Tibial nerve (tissue), 4 donors: ENCODE results near the gene SUN2. TPM values are rescaled to one million over a fixed set of nuclear protein-coding genes. Genes with fewer than 3 reads are reported as not detected.

Experiments used
- DNase-seq, 2 donors: peaks; one replicate each; pipeline ENCODE4 v3.0.0-alpha.2; 2019; ENCODE audit warnings: low spot score in 2 of 2
- H3K27ac ChIP-seq, 4 donors: fragments of 200-600 bp; sonication (generic) in 3 of 4; one replicate each; pipeline ENCODE4 v1.5.1; 2017 to 2019; ENCODE audit warnings: mild to moderate bottlenecking in 1 of 4
- H3K27me3 ChIP-seq, 2 donors: fragments of 200-600 bp; sonication (generic) in 1 of 2; one replicate each; pipeline versions ENCODE4 v1.5.1 to v1.6.0; 2017 to 2019
- H3K36me3 ChIP-seq, 3 donors: fragments of 200-600 bp; sonication (generic); one replicate each; pipeline ENCODE4 v1.5.1; 2018 to 2019
- H3K4me1 ChIP-seq, 4 donors: fragments of 200-600 bp; sonication (generic) in 3 of 4; one replicate each; pipeline ENCODE4 v1.5.1; 2017 to 2019
- H3K4me3 ChIP-seq, 4 donors: fragments of 200-600 bp; sonication (generic) in 3 of 4; one replicate each; pipeline ENCODE4 v1.5.1; 2017 to 2019; ENCODE audit warnings: mild to moderate bottlenecking in 1 of 4, moderate library complexity in 1 of 4
- H3K9me3 ChIP-seq, 4 donors: fragments of 200-600 bp; sonication (generic) in 3 of 4; one replicate each; pipeline ENCODE4 v1.5.1; 2017 to 2019
- EP300 ChIP-seq, 2 donors: sonication (generic); formaldehyde crosslinking; IDR thresholded peaks; one replicate each; pipeline ENCODE4 v1.6.1; 2017; ENCODE audit warnings: antibody characterized with exemption in 2 of 2, mild to moderate bottlenecking in 1 of 2
- POLR2A ChIP-seq, 2 donors: fragments of 450-650 bp; IDR thresholded peaks; one replicate each; pipeline ENCODE4 v1.6.1; 2017; ENCODE audit warnings: antibody characterized with exemption in 2 of 2, mild to moderate bottlenecking in 2 of 2, moderate library complexity in 2 of 2
- WGBS, 2 donors: methylation state at CpG; one replicate each; pipeline ENCODE4 v1.1.5; 2018; 5-methylcytosine and 5-hydroxymethylcytosine counted together
- total RNA-seq, 4 donors: library from RNA; depleted of rRNA; stranded (reverse); fragments of >200 nt; gene quantifications; one replicate each; pipeline ENCODE4 v1.1.0, GENCODE V29; 2016
- TF ChIP-seq, protein P1 (sequence below), 5 experiments: fragments of 200-600 bp in 3 of 5; fragments of 450-650 bp in 2 of 5; sonication (generic) in 3 of 5; IDR thresholded peaks; one replicate each; pipeline ENCODE4 v1.5.1; 2016 to 2019; ENCODE audit warnings: antibody characterized with exemption in 5 of 5, mild to moderate bottlenecking in 3 of 5, moderate library complexity in 2 of 5

Gene SUN2
- total RNA-seq, 4 donors from 2014 or later, result 640 to 1,234 (median 846) TPM

DNA sequence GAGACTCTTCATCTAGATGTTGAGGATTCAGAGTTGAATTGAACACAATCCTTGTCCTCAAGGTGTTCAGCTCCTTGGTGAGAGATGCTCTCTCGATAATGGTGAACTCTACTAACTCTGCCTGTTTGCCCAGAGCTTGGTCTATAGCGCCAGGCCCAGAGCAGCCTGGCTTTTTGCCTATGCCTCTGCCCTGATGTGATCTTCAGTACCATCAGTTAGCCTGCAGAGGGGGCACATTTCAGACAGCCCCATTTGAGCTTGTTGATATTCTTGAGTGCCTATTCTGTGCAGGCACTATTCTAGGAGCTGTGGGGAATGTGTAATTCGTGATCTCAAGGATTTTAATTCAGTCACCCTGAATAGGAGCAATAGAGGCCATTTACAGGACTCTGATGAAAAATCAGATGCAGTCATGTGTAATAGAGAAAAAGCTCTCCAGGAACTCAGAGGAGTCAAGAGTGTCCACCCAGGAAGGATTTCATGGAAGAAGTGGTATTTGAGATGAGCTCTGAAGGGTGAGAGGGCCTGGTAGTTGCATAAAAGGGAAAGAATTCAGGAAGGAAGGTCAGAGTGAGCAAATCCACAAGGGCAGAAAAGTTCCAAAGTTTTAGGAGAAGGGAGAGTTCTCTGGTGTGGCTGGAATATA is 30.7 kb downstream of the SUN2 start:
- Histone ChIP-seq H3K36me3 (peaks cover 18 to 100% (median 69%) of the 10 kb centered on the region in 3 donors), H3K4me3 (no peak overlapping the region), H3K9me3 (no peaks in the 10 kb centered on the region), H3K4me1 (peaks cover 0 to 10% (median 0%) of the 10 kb centered on the region in 4 donors), H3K27me3 (no peaks in the 10 kb centered on the region), H3K27ac (no peak overlapping the region)
- WGBS, 2 donors, result 63 to 75% methylated on average over 3 of the region's 3 CpGs
- no peak for DNase-seq
- TF ChIP-seq, protein P1, sequence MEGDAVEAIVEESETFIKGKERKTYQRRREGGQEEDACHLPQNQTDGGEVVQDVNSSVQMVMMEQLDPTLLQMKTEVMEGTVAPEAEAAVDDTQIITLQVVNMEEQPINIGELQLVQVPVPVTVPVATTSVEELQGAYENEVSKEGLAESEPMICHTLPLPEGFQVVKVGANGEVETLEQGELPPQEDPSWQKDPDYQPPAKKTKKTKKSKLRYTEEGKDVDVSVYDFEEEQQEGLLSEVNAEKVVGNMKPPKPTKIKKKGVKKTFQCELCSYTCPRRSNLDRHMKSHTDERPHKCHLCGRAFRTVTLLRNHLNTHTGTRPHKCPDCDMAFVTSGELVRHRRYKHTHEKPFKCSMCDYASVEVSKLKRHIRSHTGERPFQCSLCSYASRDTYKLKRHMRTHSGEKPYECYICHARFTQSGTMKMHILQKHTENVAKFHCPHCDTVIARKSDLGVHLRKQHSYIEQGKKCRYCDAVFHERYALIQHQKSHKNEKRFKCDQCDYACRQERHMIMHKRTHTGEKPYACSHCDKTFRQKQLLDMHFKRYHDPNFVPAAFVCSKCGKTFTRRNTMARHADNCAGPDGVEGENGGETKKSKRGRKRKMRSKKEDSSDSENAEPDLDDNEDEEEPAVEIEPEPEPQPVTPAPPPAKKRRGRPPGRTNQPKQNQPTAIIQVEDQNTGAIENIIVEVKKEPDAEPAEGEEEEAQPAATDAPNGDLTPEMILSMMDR (IDR thresholded peaks at IDR 0.05), result peak in 3 of 5 experiments; percentile 9 to 23 (median 23)
- TF ChIP-seq POLR2A (IDR thresholded peaks at IDR 0.05), result no peak

DNA sequence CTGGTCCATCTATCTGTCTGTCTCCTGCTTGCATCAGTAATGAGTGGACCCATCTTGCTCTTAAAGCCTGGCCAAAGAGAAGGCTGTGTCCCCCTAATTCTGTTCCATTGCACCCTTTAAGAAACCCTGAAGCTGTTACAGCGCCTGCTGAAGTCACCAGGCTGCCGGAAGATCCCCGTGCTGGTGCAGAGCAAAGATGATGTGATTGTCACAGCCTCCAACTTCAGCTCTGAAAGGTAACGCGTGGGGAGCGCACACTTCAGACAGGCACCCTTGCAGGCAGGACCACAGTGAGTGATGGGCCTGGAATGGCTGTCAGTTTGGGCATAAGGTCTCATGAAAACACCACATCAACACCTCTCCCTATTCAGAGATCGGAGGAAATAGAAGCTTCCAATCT is 31.6 kb downstream of the SUN2 start:
- H3K36me3 ChIP-seq, result peaks cover 18 to 92% (median 60%) of the 10 kb centered on the region in 3 donors
- 97% methylated on average over 7 of the region's 7 CpGs for WGBS, 2 donors

DNA sequence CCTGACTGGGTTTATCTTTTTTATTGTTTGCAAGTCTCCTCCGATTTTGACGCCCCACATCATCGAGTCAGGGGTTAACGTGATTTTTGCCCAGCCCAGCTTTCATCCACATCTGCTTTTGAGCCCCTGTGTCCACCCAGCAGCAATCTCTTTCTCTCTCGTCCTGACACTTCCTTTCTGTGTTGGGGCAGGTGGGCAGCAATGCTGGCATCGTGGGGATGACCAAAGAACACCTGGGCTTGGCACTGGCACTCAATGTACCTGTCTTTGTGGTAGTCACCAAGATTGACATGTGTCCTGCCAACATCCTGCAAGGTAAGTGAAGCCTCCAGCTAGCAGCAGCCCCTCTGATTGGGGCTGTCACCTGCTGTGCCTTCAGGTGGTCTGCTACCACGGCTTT is 34.2 kb downstream of the SUN2 start:
- WGBS, 2 donors, result 89 to 92% methylated on average over 7 of the region's 7 CpGs
- Histone ChIP-seq H3K27ac (no peak overlapping the region), H3K4me1 (peaks cover 0 to 16% (median 3%) of the 10 kb centered on the region in 4 donors), H3K9me3 (no peaks in the 10 kb centered on the region), H3K27me3 (no peaks in the 10 kb centered on the region), H3K4me3 (no peak overlapping the region), H3K36me3 (peaks cover 6 to 79% (median 53%) of the 10 kb centered on the region in 3 donors)
- DNase-seq, result no peak
- TF ChIP-seq, protein P1 (IDR thresholded peaks at IDR 0.05), result no peak
- no peak for TF ChIP-seq POLR2A (IDR thresholded peaks at IDR 0.05)
- TF ChIP-seq EP300 (IDR thresholded peaks at IDR 0.05), result no peak

More for the DNA sequence above, 31.6 kb downstream of the SUN2 start:
- Histone ChIP-seq H3K4me3 (no peak overlapping the region), H3K9me3 (no peaks in the 10 kb centered on the region), H3K27ac (no peak overlapping the region), H3K4me1 (peaks cover 0 to 11% (median 0%) of the 10 kb centered on the region in 4 donors), H3K27me3 (no peaks in the 10 kb centered on the region)
- DNase-seq, result no peak
- TF ChIP-seq POLR2A (IDR thresholded peaks at IDR 0.05), result no peak
- TF ChIP-seq, protein P1 (IDR thresholded peaks at IDR 0.05), result no peak
- TF ChIP-seq EP300 (IDR thresholded peaks at IDR 0.05), result no peak

DNA sequence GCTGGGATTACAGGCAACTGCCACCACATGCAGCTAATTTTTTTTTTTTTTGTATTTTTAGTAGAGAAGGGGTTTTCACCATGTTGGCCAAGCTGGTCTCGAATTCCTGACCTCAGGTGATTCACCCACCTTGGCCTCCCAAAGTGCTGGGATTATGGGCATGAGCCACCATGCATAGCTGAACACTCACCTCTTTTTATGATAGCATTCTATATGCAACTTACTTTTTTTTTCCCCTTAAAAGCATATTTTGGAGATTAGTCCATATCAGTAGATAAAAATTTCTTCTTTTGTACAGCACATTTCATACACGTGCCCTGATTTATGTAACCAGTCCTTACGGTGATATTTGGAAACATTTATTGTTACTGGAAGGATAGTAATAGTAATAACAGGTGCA is 35.4 kb downstream of the SUN2 start:
- H3K9me3 ChIP-seq, result no peaks in the 10 kb centered on the region
- H3K36me3 ChIP-seq, result peaks cover 0 to 79% (median 51%) of the 10 kb centered on the region in 3 donors
- no peak overlapping the region for H3K4me3 ChIP-seq
- TF ChIP-seq EP300 (IDR thresholded peaks at IDR 0.05) (no peak), POLR2A (IDR thresholded peaks at IDR 0.05) (no peak)
- TF ChIP-seq, protein P1 (IDR thresholded peaks at IDR 0.05), result no peak
- no peak for DNase-seq
- no peak overlapping the region for H3K27ac ChIP-seq
- no peaks in the 10 kb centered on the region for H3K27me3 ChIP-seq
- peaks cover 0 to 16% (median 3%) of the 10 kb centered on the region in 4 donors for H3K4me1 ChIP-seq
- 87 to 92% methylated on average over 3 of the region's 3 CpGs for WGBS, 2 donors

GRCh38 chr22:38719196-38719595 is 36.6 kb downstream of the SUN2 start:
- Histone ChIP-seq H3K4me1 (peaks cover 0 to 16% (median 3%) of the 10 kb centered on the region in 4 donors), H3K27ac (peak overlapping the region in 3 of 4 donors; percentile 42 to 86 (median 74)), H3K4me3 (no peak overlapping the region), H3K9me3 (no peaks in the 10 kb centered on the region), H3K36me3 (peaks cover 0 to 70% (median 40%) of the 10 kb centered on the region in 3 donors), H3K27me3 (no peaks in the 10 kb centered on the region)
- no peak for DNase-seq
- TF ChIP-seq, protein P1 (IDR thresholded peaks at IDR 0.05), result no peak
- TF ChIP-seq POLR2A (IDR thresholded peaks at IDR 0.05) (no peak), EP300 (IDR thresholded peaks at IDR 0.05) (no peak)
- 83 to 90% methylated on average over 6 of the region's 6 CpGs for WGBS, 2 donors
